ENCODE measurements around the gene GLRX2.
"Not testable (repeated sequence)": the region's sequence is repeated elsewhere in the genome, so short reads cannot be mapped to it uniquely, and the experiment has no call there.

GLRX2 gene

GRCh38 chr1:193066606-193067005, 38.6 kb downstream of the GLRX2 start:
- DNase-seq (ENCODE audit: low read depth in 3 of 3), result no peak

- DNase-seq (ENCODE audit: low read depth in 3 of 3), result no peak
Measured at GRCh38 chr1:193065954-193066353, 39.3 kb downstream of the GLRX2 start.

- no peak for DNase-seq (ENCODE audit: low read depth in 3 of 3)
Measured at GRCh38 chr1:193062698-193063463, 42.3 kb downstream of the GLRX2 start.

GRCh38 chr1:193060938-193061337, 44.3 kb downstream of the GLRX2 start:
- no peak for DNase-seq (ENCODE audit: low read depth in 3 of 3)

GRCh38 chr1:193060406-193060805, 44.8 kb downstream of the GLRX2 start:
- no peak for DNase-seq (ENCODE audit: low read depth in 3 of 3)

GRCh38 chr1:193060115-193060403, 45.2 kb downstream of the GLRX2 start:
- no peak for DNase-seq (ENCODE audit: low read depth in 3 of 3)

- DNase-seq (ENCODE audit: low read depth in 3 of 3), result peak; percentile 86 to 92 (median 90)
Measured at GRCh38 chr1:193059282-193060114, 45.7 kb downstream of the GLRX2 start, which contains the start of the genes RO60 and UCHL5. TSS of gene RO60 (plus strand) at chr1:193059612. CDS start at chr1:193069055, 9,443 bp downstream. TSS of gene UCHL5 (minus strand) at chr1:193059360. CDS start at chr1:193059260, 100 bp downstream.

GRCh38 chr1:193058529-193059281, 46.5 kb downstream of the GLRX2 start:
- DNase-seq (ENCODE audit: low read depth in 3 of 3), result peak; percentile 21 to 40 (median 24)

GRCh38 chr1:193054169-193054675, 51.0 kb downstream of the GLRX2 start:
- DNase-seq (ENCODE audit: low read depth in 3 of 3), result no peak

GRCh38 chr1:193048913-193049312, 56.3 kb downstream of the GLRX2 start:
- DNase-seq (ENCODE audit: low read depth in 3 of 3), result not testable (repeated sequence)

All from stimulated activated CD4-positive, alpha-beta T cell treated with anti-CD3 and anti-CD28 coated beads, TNF-alpha, amount 100 ng/mL, for 4 hours (primary cell).